Kidney (tissue), 14 donors: ENCODE measurements around the gene PRRC2A. TPM values are rescaled to one million over a fixed set of nuclear protein-coding genes. Genes with fewer than 3 reads are reported as not detected.

Experiments used
- DNase-seq, 5 donors: peaks; one replicate each; pipeline ENCODE4 v3.0.0-alpha.2; 2013 to 2020
- FAIRE-seq: peaks from 2 replicates; lab custom pipeline; 2012; peaks lifted over from hg19 to GRCh38; lab: Jason Lieb, UNC
- H3K27ac ChIP-seq, 2 donors: one replicate each; pipeline ENCODE4 v1.7.0; 2013; ENCODE audit warnings: low read depth in 2 of 2, low read length in 2 of 2, inconsistent platforms in 1 of 2
- H3K27me3 ChIP-seq: one replicate; pipeline ENCODE4 v1.7.1; 2013; ENCODE audit warnings: low read length, inconsistent platforms; ENCODE audit not compliant: control insufficient read depth, insufficient read depth
- H3K36me3 ChIP-seq, 3 donors: one replicate each; pipeline versions ENCODE4 v1.7.0 to v1.7.1; 2013; ENCODE audit warnings: low read length in 3 of 3, control low read depth in 1 of 3, inconsistent platforms in 1 of 3; ENCODE audit not compliant: insufficient read depth in 3 of 3, control insufficient read depth in 2 of 3
- H3K4me1 ChIP-seq, 3 donors: one replicate each; pipeline versions ENCODE4 v1.7.0 to v1.7.1; 2013; ENCODE audit warnings: low read length in 3 of 3, inconsistent platforms in 1 of 3, low read depth in 1 of 3; ENCODE audit not compliant: control insufficient read depth in 2 of 3, insufficient read depth in 2 of 3
- H3K4me3 ChIP-seq, 3 donors: one replicate each; pipeline versions ENCODE4 v1.7.0 to v1.8.1; 2013; ENCODE audit warnings: low read length in 3 of 3, control low read depth in 1 of 3, inconsistent platforms in 1 of 3
- H3K9ac ChIP-seq, 3 donors: one replicate each; pipeline versions ENCODE4 v1.7.0 to v1.7.1; 2013; ENCODE audit warnings: low read length in 3 of 3, control low read depth in 1 of 3, inconsistent platforms in 1 of 3
- H3K9me3 ChIP-seq, 3 donors: one replicate each; pipeline versions ENCODE4 v1.7.0 to v1.7.1; 2013; ENCODE audit warnings: low read length in 3 of 3, control low read depth in 1 of 3, inconsistent platforms in 1 of 3; ENCODE audit not compliant: control insufficient read depth in 2 of 3, insufficient read depth in 1 of 3
- CTCF ChIP-seq: IDR thresholded peaks from 3 replicates; pipeline ENCODE4 v1.5.1; 2012; ENCODE audit warnings: mild to moderate bottlenecking, moderate library complexity, borderline replicate concordance; ENCODE audit not compliant: insufficient read depth; ENCODE audit errors: extremely low read depth
- intact Hi-C: fragments of 100-400 bp; cut with DNase I; formaldehyde crosslinking; loops from one replicate; pipeline ENCODE4 v1.11.1; 2022
- polyA plus RNA-seq: library from polyadenylated mRNA; stranded (reverse); fragments of 350-450 nt; fragmentation: Illumina TruSeq; extraction: RNeasy Lipid Tissue Mini Kit (QIAGEN cat#74804); gene quantifications from one replicate; pipeline ENCODE4 v1.2.3, GENCODE V29; 2014; ENCODE audit warnings: low read depth, low replicate concordance; ENCODE audit not compliant: insufficient read depth
- total RNA-seq: library from RNA; stranded (reverse); fragmentation: NEBNext Ultra II Directional; extraction: Animal tissue kit (Norgen Biotek cat#: 25700); gene quantifications from one replicate; pipeline ENCODE4 v1.2.1, GENCODE V29; 2021
- donor health status: control.
- donor health status: control.
- donor health status: control.
- donor health status: control.
- donor health status: control.
- donor health status: DM: yes; HTN: yes; CAD: no.
- donor health status: Normal renal cell carcinoma (clear cell type).

PRRC2A gene
- total and polyA plus RNA-seq, 2 donors from 2014 or later, result 84.6 to 159 TPM

GRCh38 chr6:31677955-31678354, 57.4 kb downstream of the PRRC2A start:
- DNase-seq, result no peak
- Histone ChIP-seq H3K27me3 (no peaks in the 10 kb centered on the region), H3K27ac (no peak overlapping the region), H3K9ac (no peak overlapping the region), H3K4me3 (no peak overlapping the region), H3K9me3 (no peaks in the 10 kb centered on the region), H3K36me3 (peaks cover 0 to 2% (median 0%) of the 10 kb centered on the region in 3 donors), H3K4me1 (peaks cover 3 to 6% (median 4%) of the 10 kb centered on the region in 3 donors)
- intact Hi-C loops, result no loop called here
- FAIRE-seq, result no peak
- no peak for TF ChIP-seq CTCF

DNA sequence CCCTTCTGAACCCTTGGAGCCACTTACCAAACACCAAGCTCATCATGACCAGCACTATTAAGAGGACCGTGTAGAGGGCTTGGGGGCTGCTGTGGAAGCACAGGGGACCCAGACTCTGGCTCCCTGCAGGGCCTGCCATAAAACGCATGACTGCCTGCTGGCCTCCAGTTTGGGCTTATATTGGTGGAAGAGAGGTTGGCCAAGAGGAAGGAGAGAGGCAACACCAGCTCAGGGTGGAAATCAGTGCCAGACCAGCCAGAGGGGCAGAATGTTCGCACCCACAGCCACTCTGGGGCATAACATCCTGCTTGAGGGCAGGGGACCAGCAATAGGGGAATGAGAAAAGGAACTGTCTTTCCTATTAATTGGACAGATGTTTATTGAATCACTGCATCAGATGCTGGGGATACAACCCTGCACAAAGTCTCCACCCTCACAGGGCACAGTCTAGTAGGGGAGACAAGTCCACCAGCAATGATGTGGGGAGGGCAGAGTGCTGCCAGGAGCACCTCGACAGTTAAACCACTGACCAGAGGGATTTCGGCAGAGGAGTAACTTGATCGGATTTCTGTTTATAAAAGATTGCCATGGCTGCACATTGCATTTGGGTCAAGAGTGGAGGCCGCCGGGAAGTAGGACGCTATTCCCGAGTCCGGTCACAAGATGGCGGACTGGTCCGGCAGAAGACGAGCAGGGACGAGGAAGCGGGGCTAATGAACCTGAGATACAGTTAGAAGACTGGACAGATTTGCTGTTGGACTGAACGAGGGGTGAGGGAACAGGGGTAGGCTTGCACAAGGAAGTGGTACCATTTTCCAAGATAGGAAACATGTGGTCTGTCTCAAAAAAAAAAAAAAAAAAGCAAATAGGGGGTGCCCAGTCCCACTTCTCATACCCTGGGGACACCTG, 60.0 kb downstream of the PRRC2A start, which contains the start of gene LY6G5C:
Gene LY6G5C (minus strand): TSS at position 842 of the 909 bp plus-strand sequence. CDS start 694 bp downstream, at position 148.
- Histone ChIP-seq H3K27me3 (no peaks in the 10 kb centered on the region), H3K4me3 (peak within 1 kb of the TSS; percentile 61 to 76 (median 71)), H3K9me3 (no peaks in the 10 kb centered on the region), H3K27ac (peak within 1 kb of the TSS; percentile 76), H3K4me1 (peaks cover 3 to 8% (median 4%) of the 10 kb centered on the region in 3 donors), H3K9ac (peak within 1 kb of the TSS; percentile 51 to 81 (median 57)), H3K36me3 (no peaks in the 10 kb centered on the region)
- peak; percentile 83 for TF ChIP-seq CTCF
- intact Hi-C loops, result no loop called here
- no peak for FAIRE-seq
- peak; percentile 91 to 95 (median 93) for DNase-seq

DNA sequence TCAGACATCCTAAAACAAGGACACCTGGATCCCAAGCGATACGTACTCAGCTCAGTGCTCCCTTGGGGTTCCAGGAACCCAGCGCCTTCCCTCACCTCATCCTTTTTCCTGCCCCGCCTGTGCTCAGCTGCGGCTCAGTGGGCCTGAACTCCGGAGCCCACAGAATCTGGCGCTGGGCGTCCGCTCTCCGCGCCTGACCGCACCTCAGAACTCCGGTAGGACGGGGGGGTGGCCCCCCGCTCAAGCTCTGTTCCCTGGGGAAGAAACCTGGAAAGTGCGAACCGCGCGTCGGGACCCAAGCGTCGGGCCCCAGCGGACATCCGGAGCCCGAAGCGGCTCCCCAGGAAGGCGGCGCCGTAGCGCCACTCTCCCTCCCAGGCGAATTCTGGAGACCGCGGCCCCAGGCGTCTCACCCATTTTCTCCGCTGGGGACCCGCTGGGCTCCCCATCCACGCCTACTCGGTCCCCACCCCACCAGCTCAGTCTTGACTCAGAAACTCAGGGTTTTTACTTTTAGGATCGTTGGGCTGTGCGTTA, 60.7 kb downstream of the PRRC2A start:
- Histone ChIP-seq H3K27ac (peak overlapping the region; percentile 76), H3K9me3 (no peaks in the 10 kb centered on the region), H3K4me1 (peaks cover 3 to 8% (median 4%) of the 10 kb centered on the region in 3 donors), H3K4me3 (peak overlapping the region; percentile 61 to 76 (median 71)), H3K9ac (peak overlapping the region; percentile 51 to 81 (median 57)), H3K36me3 (no peaks in the 10 kb centered on the region), H3K27me3 (no peaks in the 10 kb centered on the region)
- DNase-seq (peak; percentile 73 to 93 (median 84)), FAIRE-seq (no peak)
- intact Hi-C loops, result no loop called here
- TF ChIP-seq CTCF, result peak; percentile 4
